Lower leg skin (tissue), 3 donors: ENCODE measurements around the gene QSER1.

ENCODE experiments used
- POLR2A ChIP-seq, 2 donors: fragments of 450-650 bp; IDR thresholded peaks; one replicate each; pipeline ENCODE4 v1.6.1; 2016 to 2017; ENCODE audit warnings: antibody characterized with exemption in 2 of 2, mild to moderate bottlenecking in 1 of 2, moderate library complexity in 1 of 2
- TF ChIP-seq, protein P1 (sequence below), 3 donors: fragments of 450-650 bp; IDR thresholded peaks; one replicate each; pipeline ENCODE4 v1.5.1; 2016; ENCODE audit warnings: antibody characterized with exemption in 3 of 3, mild to moderate bottlenecking in 3 of 3, moderate library complexity in 2 of 3

DNA sequence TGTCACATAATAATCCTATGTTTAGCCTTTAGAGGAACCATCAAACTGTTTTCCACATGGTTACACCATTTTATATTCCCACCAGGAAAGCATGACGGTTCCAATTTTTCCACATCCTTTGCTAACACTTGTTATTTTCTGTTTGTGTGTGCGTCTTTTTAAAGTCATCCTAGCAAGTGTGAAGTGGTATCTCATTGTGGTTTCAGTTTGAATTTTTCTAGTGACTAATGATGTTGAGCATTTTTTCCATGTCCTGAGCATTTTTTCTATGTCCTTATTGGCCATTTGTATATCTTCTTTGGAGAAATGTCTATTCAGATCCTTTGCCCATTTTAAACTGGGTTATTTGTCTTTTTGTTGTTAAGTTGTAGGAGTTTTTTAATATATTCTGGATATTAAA is 69.4 kb downstream of the QSER1 start:
- TF ChIP-seq, protein P1, sequence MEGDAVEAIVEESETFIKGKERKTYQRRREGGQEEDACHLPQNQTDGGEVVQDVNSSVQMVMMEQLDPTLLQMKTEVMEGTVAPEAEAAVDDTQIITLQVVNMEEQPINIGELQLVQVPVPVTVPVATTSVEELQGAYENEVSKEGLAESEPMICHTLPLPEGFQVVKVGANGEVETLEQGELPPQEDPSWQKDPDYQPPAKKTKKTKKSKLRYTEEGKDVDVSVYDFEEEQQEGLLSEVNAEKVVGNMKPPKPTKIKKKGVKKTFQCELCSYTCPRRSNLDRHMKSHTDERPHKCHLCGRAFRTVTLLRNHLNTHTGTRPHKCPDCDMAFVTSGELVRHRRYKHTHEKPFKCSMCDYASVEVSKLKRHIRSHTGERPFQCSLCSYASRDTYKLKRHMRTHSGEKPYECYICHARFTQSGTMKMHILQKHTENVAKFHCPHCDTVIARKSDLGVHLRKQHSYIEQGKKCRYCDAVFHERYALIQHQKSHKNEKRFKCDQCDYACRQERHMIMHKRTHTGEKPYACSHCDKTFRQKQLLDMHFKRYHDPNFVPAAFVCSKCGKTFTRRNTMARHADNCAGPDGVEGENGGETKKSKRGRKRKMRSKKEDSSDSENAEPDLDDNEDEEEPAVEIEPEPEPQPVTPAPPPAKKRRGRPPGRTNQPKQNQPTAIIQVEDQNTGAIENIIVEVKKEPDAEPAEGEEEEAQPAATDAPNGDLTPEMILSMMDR (IDR thresholded peaks at IDR 0.05) = no peak
- no peak for TF ChIP-seq POLR2A (IDR thresholded peaks at IDR 0.05)
